Medulla oblongata (tissue), 1 donor: ENCODE measurements around the gene STARD3.
A peak's percentile ranks its signal among the peaks of the same experiment; 100 is the strongest.

Experiments
- DNase-seq: peaks from one replicate; pipeline ENCODE4 v3.0.0-alpha.2; 2015; ENCODE audit errors: extremely low spot score

Gene STARD3

DNA sequence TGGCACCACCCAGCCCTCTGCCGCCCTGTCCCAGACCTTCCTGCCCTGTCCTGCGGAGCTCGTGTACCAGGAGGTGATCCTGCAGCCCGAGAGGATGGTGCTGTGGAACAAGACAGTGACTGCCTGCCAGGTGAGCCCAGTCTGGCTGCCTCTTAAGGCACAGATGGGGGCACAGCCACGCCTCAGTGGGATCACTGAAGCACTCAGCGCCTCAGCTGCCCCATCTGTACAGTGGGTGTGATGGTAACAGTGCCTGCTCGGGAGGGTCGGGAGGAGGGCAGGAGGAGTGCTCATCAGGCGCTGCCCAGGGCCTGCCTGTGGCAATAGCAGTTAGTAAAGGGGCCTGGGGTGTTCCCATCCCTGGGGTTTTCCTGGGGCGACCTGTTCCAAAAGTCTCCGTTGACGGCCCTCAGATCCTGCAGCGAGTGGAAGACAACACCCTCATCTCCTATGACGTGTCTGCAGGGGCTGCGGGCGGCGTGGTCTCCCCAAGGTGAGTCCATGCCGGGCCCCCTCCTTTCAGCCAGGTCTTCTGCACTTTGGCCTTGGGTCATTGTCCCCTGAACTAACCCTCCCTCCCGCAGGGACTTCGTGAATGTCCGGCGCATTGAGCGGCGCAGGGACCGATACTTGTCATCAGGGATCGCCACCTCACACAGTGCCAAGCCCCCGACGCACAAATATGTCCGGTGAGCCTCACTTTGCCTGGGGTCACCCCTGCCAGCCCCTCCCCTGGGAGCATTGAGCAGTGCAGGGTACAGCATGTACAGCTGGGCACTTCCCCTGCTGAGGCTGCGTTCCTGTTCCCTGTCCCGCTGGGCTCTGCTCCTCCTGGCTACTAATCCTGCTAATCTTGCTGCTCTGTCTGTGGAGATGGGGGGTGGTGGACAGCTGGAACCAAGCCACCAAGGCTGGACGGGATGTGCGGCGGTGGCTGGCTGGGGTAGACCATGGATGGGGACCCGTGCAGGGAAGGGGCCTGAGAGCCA is 23.7 kb downstream of the STARD3 start:
- no peak for DNase-seq

DNA sequence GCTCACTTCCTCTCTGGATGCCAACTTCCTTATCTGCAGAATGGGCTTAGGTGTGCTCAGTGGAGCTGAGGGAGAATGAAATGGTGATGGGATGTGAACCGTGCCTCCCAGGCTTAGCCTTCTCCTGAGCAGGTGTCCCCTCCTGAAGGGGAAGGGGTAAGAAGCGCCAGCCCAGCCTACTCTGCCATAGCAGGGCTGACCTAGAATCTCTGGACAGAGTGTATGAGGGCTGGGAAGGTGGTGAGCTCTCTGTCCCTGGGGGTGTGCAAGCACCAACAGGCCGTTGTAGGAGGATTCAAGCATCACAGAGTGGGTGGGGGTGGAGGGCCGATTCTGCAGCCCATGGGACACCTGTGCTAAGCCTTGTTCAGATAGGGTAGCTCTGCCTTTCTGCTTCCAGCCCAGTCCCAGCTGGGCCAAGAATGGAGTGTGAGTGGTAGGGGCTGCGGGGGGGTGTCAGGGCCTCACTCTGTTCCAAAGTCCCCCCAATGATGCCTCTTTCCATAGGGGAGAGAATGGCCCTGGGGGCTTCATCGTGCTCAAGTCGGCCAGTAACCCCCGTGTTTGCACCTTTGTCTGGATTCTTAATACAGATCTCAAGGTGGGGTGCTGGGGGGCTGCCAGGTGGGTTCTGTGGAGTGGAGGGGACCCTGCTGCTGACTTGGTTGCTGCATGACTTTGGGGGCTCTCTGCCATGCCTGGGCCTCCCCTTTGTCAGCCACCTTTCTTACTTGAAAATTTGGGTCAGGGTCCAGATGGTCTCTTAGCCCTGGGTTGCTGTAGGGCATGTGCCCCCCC is 25.0 kb downstream of the STARD3 start:
- no peak for DNase-seq

DNA sequence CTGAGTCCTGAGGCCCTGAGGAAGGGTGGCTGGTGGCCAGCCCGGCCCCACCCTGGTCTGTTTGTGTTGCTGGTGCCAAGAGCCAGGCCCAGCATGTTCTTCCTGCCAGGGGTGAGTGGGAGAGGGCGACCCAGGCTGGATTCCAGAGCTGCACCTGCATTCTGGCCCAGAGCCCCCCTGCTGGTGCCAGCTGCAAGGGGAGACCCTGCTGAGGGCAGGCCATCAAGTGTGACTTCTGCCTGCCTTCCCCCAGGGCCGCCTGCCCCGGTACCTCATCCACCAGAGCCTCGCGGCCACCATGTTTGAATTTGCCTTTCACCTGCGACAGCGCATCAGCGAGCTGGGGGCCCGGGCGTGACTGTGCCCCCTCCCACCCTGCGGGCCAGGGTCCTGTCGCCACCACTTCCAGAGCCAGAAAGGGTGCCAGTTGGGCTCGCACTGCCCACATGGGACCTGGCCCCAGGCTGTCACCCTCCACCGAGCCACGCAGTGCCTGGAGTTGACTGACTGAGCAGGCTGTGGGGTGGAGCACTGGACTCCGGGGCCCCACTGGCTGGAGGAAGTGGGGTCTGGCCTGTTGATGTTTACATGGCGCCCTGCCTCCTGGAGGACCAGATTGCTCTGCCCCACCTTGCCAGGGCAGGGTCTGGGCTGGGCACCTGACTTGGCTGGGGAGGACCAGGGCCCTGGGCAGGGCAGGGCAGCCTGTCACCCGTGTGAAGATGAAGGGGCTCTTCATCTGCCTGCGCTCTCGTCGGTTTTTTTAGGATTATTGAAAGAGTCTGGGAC is 25.8 kb downstream of the STARD3 start:
- no peak for DNase-seq

DNA sequence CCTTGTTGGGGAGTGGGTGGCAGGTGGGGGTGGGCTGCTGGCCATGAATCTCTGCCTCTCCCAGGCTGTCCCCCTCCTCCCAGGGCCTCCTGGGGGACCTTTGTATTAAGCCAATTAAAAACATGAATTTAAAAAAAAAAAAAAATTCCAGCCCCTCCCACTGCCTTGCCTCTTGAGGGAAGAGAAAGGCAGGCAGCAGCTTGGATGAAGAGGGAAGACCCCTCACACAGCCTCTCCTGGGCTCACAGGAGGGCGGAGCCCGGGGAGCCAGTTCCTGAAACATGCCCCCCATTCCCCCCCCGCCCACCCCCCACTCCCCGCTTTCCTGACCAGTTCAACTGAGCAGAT is 26.4 kb downstream of the STARD3 start:
- DNase-seq = no peak

DNA sequence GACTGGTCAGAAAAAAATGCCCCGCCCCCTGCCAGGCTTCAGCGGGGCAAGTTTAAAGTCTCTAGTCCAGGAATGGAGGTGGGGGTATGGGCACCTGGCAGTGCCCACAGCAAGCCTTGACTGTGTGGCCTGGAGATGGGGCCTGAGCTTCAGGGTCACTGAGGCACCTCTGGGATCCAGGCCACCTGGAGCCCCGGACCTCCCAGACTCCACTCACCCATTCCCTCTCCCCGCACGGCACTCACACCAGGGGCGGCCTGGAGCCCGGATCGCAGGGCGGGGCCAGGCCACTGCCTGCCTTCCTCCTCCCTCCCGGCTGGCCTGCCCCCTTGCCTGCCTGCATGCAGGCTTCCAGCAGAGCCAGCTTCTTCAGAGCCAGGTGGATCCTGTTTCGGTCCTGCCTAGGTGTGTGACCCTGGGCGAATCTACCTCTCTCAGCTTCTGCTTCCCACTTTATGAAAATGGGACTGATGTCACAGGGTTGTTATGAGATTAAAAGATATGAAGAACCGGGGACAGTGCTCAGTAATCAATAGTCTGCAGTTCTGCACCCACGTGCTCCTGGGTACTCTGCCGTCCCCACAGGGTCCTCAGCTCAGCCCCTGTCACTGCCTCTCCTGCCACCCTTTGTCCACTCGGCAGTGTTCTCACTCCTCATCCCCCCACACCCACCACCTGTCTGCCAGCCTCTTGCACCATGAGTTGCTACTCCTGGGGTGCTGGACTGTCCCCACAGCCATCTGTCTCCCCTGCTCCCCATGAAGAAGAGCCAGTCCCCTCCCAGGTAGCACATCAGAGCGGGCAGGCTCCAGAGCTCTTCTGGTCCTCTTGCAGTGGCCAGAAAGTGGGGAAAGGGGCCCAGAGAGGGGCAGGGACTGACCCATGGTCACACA is 27.0 kb downstream of the STARD3 start:
- DNase-seq = no peak

DNA sequence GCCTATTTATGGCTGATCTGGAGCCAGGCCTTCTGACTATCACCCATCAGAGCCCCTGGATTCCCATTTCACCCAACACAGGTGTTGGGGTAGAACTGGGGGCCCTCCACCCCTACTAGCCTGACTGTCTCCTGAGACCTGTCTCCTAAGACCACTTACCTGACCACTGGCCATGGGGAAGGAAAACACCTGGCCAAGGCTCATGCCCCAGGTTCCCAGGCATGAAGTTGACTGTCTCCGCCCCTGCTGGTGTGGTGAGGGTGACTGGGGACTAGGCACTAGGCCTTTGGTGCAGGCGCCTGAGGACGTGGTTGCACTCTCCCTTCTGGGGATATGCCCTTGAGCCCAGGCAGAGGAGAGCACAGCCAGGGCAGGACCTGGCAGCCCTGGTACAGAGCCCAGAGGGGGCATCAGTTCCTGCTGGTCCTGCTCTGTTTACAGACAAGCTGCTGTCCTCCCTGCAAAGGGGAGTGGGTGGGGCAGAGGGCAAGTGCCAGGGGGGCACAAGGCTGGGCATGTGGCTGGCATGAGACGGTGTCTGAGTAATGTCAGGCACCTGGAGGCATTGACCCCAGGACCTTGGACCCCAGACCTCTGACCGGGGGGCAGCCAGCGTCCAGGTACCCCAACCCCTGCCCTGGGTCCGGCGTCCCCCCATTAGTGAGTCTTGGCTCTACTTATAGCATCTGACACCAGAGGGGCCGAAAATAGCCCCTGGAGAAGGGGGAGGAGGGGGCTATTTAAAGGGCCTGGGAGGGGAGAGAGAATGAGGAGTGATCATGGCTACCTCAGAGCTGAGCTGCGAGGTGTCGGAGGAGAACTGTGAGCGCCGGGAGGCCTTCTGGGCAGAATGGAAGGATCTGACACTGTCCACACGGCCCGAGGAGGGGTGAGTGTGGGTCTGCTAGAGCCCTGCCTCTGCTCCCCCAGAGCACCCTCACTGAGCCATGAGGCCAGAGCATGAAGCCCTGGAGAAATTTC is 27.9 kb downstream of the STARD3 start, which contains the start of gene TCAP:
TSS of gene TCAP (plus strand) at position 769 of the 981 bp plus-strand sequence. CDS start at position 780, 11 bp downstream.
- DNase-seq = no peak

DNA sequence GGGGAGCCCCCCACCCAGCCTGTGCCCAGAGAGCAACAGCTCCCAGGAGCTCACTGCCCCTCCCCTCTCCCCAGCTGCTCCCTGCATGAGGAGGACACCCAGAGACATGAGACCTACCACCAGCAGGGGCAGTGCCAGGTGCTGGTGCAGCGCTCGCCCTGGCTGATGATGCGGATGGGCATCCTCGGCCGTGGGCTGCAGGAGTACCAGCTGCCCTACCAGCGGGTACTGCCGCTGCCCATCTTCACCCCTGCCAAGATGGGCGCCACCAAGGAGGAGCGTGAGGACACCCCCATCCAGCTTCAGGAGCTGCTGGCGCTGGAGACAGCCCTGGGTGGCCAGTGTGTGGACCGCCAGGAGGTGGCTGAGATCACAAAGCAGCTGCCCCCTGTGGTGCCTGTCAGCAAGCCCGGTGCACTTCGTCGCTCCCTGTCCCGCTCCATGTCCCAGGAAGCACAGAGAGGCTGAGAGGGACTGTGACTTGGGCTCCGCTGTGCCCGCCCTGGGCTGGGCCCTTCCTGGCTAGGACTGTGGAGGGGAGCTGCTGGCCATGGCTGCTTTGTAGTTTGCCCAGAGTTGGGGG is 28.8 kb downstream of the STARD3 start:
- DNase-seq = peak; percentile 43

DNA sequence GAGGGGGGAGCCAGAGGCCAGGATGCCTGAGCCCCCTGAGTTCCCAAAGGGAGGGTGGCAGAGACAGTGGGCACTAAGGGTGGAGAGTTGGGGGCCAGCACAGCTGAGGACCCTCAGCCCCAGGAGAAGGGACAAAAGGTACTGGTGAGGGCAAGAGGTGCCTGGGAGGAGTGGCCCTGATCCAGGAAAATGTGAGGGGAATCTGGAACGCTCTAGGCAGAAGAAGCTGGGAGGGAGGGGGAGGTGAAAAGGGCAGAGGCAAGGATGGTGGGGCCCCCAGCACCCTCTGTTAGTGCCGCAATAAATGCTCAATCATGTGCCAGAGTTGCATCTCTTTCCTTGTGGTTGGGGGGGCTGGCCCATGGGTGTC is 29.3 kb downstream of the STARD3 start:
- DNase-seq = peak; percentile 35

DNA sequence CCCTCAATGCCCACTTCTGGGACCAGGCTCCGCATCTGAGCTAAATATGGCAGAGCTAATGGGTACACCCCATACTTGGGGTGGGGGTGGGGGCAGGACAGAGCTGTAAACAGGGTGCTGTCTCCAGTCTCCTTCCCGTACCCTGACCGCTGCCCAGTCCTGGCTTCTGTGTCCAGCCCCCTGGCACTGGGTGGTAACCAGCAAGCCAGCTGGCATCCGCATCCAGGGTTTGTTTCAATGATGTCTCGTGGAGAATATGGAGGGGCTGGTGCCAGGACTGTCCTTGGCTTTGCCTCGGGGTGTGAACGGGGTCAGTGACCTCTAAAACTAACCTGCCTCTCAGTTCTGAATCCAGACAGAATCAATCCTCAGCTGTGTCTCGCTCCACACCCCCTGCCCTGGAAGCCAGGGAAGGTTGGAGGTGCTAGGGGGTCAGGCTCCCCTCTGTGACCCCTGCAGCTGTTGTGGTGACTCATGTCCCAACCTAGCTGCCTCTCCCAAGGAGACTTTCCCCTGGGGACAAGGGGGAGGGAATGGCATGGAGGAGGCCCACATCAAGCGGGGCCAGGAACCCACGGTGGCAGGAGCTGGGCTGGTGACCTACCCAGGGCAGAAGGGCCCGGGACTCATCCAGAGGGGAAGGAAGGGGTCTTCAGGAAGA is 29.8 kb downstream of the STARD3 start:
- DNase-seq = peak; percentile 60

DNA sequence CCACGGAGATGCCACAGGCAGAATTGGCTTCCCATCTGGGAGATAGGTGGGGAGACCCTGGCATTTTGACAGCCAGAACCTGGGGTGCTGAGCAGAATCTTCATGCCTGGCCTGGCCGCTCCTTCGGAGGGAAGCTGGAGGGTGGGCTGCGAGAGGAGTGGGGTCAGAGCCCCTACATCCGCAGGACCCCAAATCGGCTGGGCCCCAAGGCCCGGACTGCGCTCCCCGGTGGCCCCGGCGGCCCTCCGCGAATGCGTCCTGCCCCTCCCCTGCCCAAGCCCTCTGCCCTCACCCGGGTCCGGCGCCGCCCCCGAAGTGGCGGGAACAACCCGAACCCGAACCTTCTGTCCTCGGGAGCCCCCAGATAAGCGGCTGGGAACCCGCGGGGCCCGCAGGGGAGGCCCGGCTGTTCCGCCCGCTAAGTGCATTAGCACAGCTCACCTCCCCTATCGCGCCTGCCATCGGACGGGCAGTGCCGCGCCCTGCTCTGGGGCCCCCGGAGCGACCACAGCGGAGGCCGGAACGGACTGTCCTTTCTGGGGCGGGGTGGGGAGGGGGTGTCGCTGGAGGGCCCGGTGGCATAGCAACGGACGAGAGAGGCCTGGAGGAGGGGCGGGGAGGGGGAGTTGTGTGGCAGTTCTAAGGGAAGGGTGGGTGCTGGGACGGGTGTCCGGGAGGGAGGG is 30.5 kb downstream of the STARD3 start:
- no peak for DNase-seq

DNA sequence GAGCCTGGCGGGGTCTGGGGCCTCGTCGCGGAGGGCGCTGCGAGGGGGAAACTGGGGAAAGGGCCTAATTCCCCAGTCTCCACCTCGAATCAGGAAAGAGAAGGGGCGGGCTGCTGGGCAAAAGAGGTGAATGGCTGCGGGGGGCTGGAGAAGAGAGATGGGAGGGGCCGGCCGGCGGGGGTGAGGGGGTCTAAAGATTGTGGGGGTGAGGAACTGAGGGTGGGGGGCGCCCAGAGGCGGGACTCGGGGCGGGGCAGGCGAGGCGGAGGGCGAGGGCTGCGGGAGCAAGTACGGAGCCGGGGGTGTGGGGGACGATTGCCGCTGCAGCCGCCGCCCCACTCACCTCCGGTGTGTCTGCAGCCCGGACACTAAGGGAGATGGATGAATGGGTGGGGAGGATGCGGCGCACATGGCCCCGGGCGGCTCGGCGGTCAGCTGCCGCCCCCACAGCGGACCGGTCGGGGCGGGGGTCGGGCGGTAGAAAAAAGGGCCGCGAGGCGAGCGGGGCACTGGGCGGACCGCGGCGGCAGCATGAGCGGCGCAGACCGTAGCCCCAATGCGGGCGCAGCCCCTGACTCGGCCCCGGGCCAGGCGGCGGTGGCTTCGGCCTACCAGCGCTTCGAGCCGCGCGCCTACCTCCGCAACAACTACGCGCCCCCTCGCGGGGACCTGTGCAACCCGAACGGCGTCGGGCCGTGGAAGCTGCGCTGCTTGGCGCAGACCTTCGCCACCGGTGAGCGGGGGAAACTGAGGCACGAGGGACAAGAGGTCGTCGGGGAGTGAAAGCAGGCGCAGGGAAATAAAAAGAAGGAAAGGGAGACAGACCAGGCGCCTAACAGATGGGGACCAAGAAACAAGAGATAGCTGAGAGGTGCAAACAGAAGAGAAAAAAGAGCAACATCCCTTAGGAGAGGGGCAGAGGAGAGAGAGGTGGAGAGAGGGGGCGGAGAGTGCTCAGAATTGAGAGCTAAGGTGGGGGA is 31.3 kb downstream of the STARD3 start, which contains the start of gene PNMT:
TSS of gene PNMT (plus strand) at position 509 of the 980 bp plus-strand sequence. CDS start at position 532, 23 bp downstream.
- peak; percentile 31 for DNase-seq

DNA sequence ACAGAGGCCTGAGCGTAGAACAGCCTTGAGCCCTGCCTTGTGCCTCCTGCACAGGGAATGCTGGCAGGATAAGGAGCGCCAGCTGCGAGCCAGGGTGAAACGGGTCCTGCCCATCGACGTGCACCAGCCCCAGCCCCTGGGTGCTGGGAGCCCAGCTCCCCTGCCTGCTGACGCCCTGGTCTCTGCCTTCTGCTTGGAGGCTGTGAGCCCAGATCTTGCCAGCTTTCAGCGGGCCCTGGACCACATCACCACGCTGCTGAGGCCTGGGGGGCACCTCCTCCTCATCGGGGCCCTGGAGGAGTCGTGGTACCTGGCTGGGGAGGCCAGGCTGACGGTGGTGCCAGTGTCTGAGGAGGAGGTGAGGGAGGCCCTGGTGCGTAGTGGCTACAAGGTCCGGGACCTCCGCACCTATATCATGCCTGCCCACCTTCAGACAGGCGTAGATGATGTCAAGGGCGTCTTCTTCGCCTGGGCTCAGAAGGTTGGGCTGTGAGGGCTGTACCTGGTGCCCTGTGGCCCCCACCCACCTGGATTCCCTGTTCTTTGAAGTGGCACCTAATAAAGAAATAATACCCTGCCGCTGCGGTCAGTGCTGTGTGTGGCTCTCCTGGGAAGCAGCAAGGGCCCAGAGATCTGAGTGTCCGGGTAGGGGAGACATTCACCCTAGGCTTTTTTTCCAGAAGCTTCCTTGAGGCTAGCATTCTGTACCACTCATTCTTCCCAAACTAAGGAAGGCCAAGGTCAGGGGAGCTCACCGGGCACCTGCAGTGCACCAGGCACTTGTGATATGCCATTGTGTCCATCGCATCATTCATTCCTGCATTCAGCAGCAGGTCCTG is 33.2 kb downstream of the STARD3 start:
- no peak for DNase-seq

DNA sequence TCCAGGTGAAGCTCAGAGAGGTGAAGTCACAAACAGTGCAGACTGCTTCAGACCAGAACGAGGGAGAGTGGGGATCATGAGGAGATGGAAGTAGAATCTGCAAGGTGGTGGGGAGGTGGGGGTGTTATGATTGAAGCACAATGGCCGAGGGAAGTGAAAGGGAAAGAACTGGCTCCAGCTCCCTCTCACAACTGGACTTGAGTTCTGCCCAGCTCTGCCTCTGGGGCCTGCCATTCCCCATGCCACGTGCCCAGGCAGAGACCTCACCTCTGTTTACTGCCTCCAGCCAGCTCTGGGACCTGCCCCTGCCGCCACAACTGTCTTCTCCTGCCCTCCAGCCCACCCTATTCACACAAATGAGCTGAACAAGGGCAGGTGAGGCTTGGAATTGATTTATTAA is 33.8 kb downstream of the STARD3 start:
- no peak for DNase-seq

DNA sequence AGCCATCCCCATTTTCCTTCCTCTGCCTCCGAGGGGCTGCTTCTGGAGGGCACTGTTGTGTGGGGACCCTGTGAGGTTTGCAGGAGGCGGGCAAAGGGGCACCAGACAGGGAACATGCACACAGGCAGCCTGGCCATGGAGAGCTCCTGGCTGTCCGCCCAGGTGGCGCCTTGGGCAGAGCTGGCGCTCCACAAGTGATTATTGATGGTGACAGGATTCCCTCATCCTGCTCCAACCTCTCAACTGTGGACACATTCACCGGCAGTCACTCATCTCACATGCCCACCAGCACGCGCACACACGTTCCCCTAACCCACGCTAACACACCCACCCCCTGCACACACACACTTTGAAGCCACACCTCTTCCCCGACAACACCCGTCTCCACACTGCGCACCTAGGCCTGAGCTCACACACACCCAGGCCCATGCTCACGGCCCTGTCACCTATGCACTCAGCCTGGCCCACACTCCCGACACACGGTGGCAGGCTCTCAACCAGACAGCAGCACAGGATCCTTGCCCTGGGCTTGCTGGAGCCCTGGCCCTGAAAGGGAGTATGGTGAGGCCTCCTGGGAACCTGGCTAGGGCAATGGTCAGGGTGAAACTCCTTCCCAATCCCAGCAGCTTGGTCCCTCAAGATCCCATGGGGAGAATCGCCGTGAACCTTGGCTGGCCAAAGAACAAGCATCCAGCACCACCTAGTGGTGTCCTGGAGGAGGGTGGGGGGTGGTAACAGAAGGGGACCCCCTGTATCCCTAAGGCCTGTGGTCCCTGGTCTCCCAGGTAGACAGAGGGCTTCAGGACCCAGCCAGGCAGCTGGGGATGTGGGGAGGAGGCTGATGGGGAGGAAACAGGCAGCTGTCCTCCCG is 34.9 kb downstream of the STARD3 start:
- peak; percentile 60 for DNase-seq
